RWPE2 (cell line): ENCODE measurements around the gene SLIT3.

Source experiments
- ATAC-seq: fragments of 200-7000 bp; cut with Tn5 transposase; 3 replicates; pipeline ENCODE4 v1.9.1; 2021; ENCODE audit warnings: low read depth
- DNase-seq: peaks from one replicate; pipeline ENCODE4 v3.0.0-alpha.2; 2020; ENCODE audit warnings: low spot score
- H3K27ac ChIP-seq: fragments of 450-650 bp; 2 replicates; pipeline ENCODE4 v1.5.1; 2017; ENCODE audit warnings: mild to moderate bottlenecking; ENCODE audit not compliant: poor library complexity, severe bottlenecking
- H3K27me3 ChIP-seq: fragments of 250-450 bp; sonication (Bioruptor Pico); 2 replicates; pipeline ENCODE4 v1.5.1; 2021; ENCODE audit warnings: mild to moderate bottlenecking, moderate library complexity; ENCODE audit not compliant: insufficient read depth, poor library complexity, severe bottlenecking
- H3K36me3 ChIP-seq: fragments of 250-450 bp; sonication (Bioruptor Pico); 2 replicates; pipeline ENCODE4 v1.5.1; 2020; ENCODE audit warnings: low read depth, mild to moderate bottlenecking, moderate library complexity
- H3K4me1 ChIP-seq: fragments of 250-450 bp; sonication (Bioruptor Pico); 2 replicates; pipeline ENCODE4 v1.5.1; 2021; ENCODE audit warnings: mild to moderate bottlenecking, moderate library complexity; ENCODE audit not compliant: insufficient read depth, poor library complexity, severe bottlenecking
- H3K4me3 ChIP-seq: fragments of 250-450 bp; sonication (Bioruptor Pico); 2 replicates; pipeline ENCODE4 v1.5.1; 2021; ENCODE audit warnings: mild to moderate bottlenecking, moderate library complexity; ENCODE audit not compliant: severe bottlenecking
- H3K9me3 ChIP-seq: fragments of 250-450 bp; sonication (Bioruptor Pico); 2 replicates; pipeline ENCODE4 v1.5.1; 2021; ENCODE audit warnings: mild to moderate bottlenecking, moderate library complexity; ENCODE audit not compliant: severe bottlenecking
- CTCF ChIP-seq: fragments of 450-650 bp; IDR thresholded peaks from one replicate; pipeline ENCODE4 v1.5.1; 2017; ENCODE audit warnings: mild to moderate bottlenecking, moderate library complexity; ENCODE audit not compliant: poor library complexity, severe bottlenecking

SLIT3 gene

GRCh38 chr5:168943091-168943884, 357.7 kb downstream of the SLIT3 start:
- H3K27ac ChIP-seq: no peak overlapping the region
- DNase-seq: no peak
- H3K4me3 ChIP-seq: no peak overlapping the region
- no peaks in the 10 kb centered on the region for H3K9me3 ChIP-seq
- no peaks in the 10 kb centered on the region for H3K36me3 ChIP-seq
- H3K27me3 ChIP-seq: no peaks in the 10 kb centered on the region
- ATAC-seq: no peak
- no peak for TF ChIP-seq CTCF
- H3K4me1 ChIP-seq: no peaks in the 10 kb centered on the region

- ATAC-seq (no peak), DNase-seq (no peak)
- Histone ChIP-seq H3K4me3 (no peak overlapping the region), H3K27me3 (no peaks in the 10 kb centered on the region), H3K27ac (no peak overlapping the region), H3K4me1 (no peaks in the 10 kb centered on the region), H3K9me3 (no peaks in the 10 kb centered on the region), H3K36me3 (no peaks in the 10 kb centered on the region)
- TF ChIP-seq CTCF: no peak
Observed at GRCh38 chr5:168941901-168942300, 359.0 kb downstream of the SLIT3 start.

- no peaks in the 10 kb centered on the region for H3K4me1 ChIP-seq
- H3K36me3 ChIP-seq: no peaks in the 10 kb centered on the region
- no peak overlapping the region for H3K27ac ChIP-seq
- no peaks in the 10 kb centered on the region for H3K9me3 ChIP-seq
- no peak for ATAC-seq
- H3K27me3 ChIP-seq: no peaks in the 10 kb centered on the region
- TF ChIP-seq CTCF: no peak
- no peak for DNase-seq
- H3K4me3 ChIP-seq: no peak overlapping the region
Observed at GRCh38 chr5:168940712-168941111, 360.2 kb downstream of the SLIT3 start.

GRCh38 chr5:168939887-168940544, 360.9 kb downstream of the SLIT3 start:
- no peak overlapping the region for H3K4me3 ChIP-seq
- no peaks in the 10 kb centered on the region for H3K36me3 ChIP-seq
- ATAC-seq: no peak
- no peaks in the 10 kb centered on the region for H3K4me1 ChIP-seq
- no peak for TF ChIP-seq CTCF
- no peaks in the 10 kb centered on the region for H3K9me3 ChIP-seq
- DNase-seq: no peak
- no peak overlapping the region for H3K27ac ChIP-seq
- no peaks in the 10 kb centered on the region for H3K27me3 ChIP-seq

- Histone ChIP-seq H3K4me3 (no peak overlapping the region), H3K4me1 (no peaks in the 10 kb centered on the region), H3K27me3 (no peaks in the 10 kb centered on the region), H3K27ac (no peak overlapping the region), H3K36me3 (no peaks in the 10 kb centered on the region), H3K9me3 (no peaks in the 10 kb centered on the region)
- DNase-seq (no peak), ATAC-seq (no peak)
- no peak for TF ChIP-seq CTCF
Observed at GRCh38 chr5:168939156-168939800, 361.7 kb downstream of the SLIT3 start.
